GM12878 (cell line): ENCODE data around the gene SUGP2. TPM values are rescaled to one million over a fixed set of nuclear protein-coding genes. Genes with fewer than 3 reads are reported as not detected.

ENCODE experiments used
- ATAC-seq: fragments of 200-7000 bp; cut with Tn5 transposase; 3 replicates; pipeline ENCODE4 v1.9.1; 2020; ENCODE audit warnings: mild to moderate bottlenecking, moderate library complexity
- BruUV-seq: library from RNA; stranded (reverse); fragments of 400-500 nt; replicated peaks from 2 replicates; lab custom pipeline; 2021; lab: Mats Ljungman, UMichigan
- CTCF ChIA-PET: fragments of 300-600 bp; sonication (Branson Sonifier 250); formaldehyde crosslinking; extraction: SDS; loops from one replicate; lab custom pipeline; 2021; ENCODE audit warnings: inconsistent platforms; lab: Yijun Ruan, JAX
- POLR2A ChIA-PET: fragments of 350-600 bp; formaldehyde crosslinking; extraction: SDS; loops from one replicate; lab custom pipeline; 2021; ENCODE audit warnings: inconsistent platforms; lab: Charles Lee
- RAD21 ChIA-PET: fragments of 300-600 bp; sonication (Branson Sonifier 250); formaldehyde crosslinking; loops from one replicate; lab custom pipeline; 2023; ENCODE audit warnings: antibody characterized with exemption; ENCODE audit not compliant: unreplicated experiment; lab: Charles Lee
- SMC1A ChIA-PET: fragments of 300-600 bp; sonication (Branson Sonifier 250); formaldehyde crosslinking; loops from one replicate; lab custom pipeline; 2023; ENCODE audit not compliant: unreplicated experiment, uncharacterized antibody; lab: Charles Lee
- DNase-seq: peaks from one replicate; pipeline ENCODE4 v3.0.0-alpha.2; 2011; ENCODE audit warnings: low read depth, low spot score
- FAIRE-seq: peaks from 3 replicates; lab custom pipeline; 2011; peaks lifted over from hg19 to GRCh38; lab: Jason Lieb, UNC
- H2AFZ ChIP-seq: 2 replicates; pipeline ENCODE4 v1.6.0; 2011; ENCODE audit warnings: low read depth, low read length, control low read depth; ENCODE audit not compliant: control insufficient read depth
- H3K27ac ChIP-seq: 2 replicates; pipeline ENCODE4 v1.5.1; 2011; ENCODE audit warnings: control low read depth; ENCODE audit not compliant: control insufficient read depth, insufficient read depth
- H3K27me3 ChIP-seq, 2 experiments: replicated peaks in 1 of 2; 2 replicates each; pipeline versions ENCODE4 v1.6.0 to v1.6.1; 2011; ENCODE audit warnings: low read length in 1 of 2; ENCODE audit not compliant: control insufficient read depth in 2 of 2, insufficient read depth in 2 of 2
- H3K36me3 ChIP-seq, 2 experiments: 2 replicates each; pipeline ENCODE4 v1.5.1; 2011; ENCODE audit warnings: low read length in 1 of 2; ENCODE audit not compliant: control insufficient read depth in 2 of 2, insufficient read depth in 2 of 2
- H3K4me1 ChIP-seq: 2 replicates; pipeline ENCODE4 v1.6.1; 2011; ENCODE audit warnings: mild to moderate bottlenecking, low read length, moderate library complexity, mixed read lengths; ENCODE audit not compliant: control insufficient read depth, insufficient read depth
- H3K4me2 ChIP-seq: 2 replicates; pipeline ENCODE4 v1.6.0; 2011; ENCODE audit warnings: control low read depth; ENCODE audit not compliant: control insufficient read depth, insufficient read depth
- H3K4me3 ChIP-seq: fragments of 200-600 bp; sonication (generic); 2 replicates; pipeline ENCODE4 v1.5.1; 2016
- H3K79me2 ChIP-seq: 2 replicates; pipeline ENCODE4 v1.6.0; 2011; ENCODE audit warnings: low read length; ENCODE audit not compliant: control insufficient read depth, insufficient read depth
- H3K9ac ChIP-seq: 2 replicates; pipeline ENCODE4 v1.8.0; 2011; ENCODE audit warnings: low read length, control low read depth, mixed read lengths; ENCODE audit not compliant: control insufficient read depth, insufficient read depth
- H3K9me3 ChIP-seq: replicated peaks from 3 replicates; pipeline ENCODE4 v1.5.1; 2011; ENCODE audit warnings: mild to moderate bottlenecking, low read length; ENCODE audit not compliant: control insufficient read depth, insufficient read depth
- H4K20me1 ChIP-seq: 2 replicates; pipeline ENCODE4 v1.6.0; 2011; ENCODE audit not compliant: control insufficient read depth, insufficient read depth
- CBX5 ChIP-seq: sonication (generic); IDR thresholded peaks from 2 replicates; pipeline ENCODE4 v1.6.1; 2016; ENCODE audit warnings: low read depth, moderate library complexity, mild to moderate bottlenecking, inconsistent platforms
- HDAC6 ChIP-seq: fragments of 200-600 bp; sonication (generic); IDR thresholded peaks from one replicate; pipeline ENCODE4 v1.8.0; 2017; ENCODE audit warnings: antibody characterized with exemption; ENCODE audit not compliant: unreplicated experiment
- HDGF ChIP-seq: fragments of 450-650 bp; IDR thresholded peaks from 2 replicates; pipeline ENCODE4 v1.6.1; 2016; ENCODE audit warnings: antibody characterized with exemption
- IKZF2 ChIP-seq, 2 experiments: fragments of 450-650 bp; IDR thresholded peaks; 2 replicates each; pipeline ENCODE4 v1.6.1; 2017; ENCODE audit warnings: mild to moderate bottlenecking in 2 of 2, moderate library complexity in 2 of 2
- KDM1A ChIP-seq: fragments of 200-600 bp; sonication (generic); IDR thresholded peaks from 2 replicates; pipeline ENCODE4 v1.6.1; 2016; ENCODE audit warnings: borderline replicate concordance
- LARP7 ChIP-seq: fragments of 450-650 bp; IDR thresholded peaks from 2 replicates; pipeline ENCODE4 v1.6.1; 2017; ENCODE audit warnings: mild to moderate bottlenecking
- MTA2 ChIP-seq: fragments of 450-650 bp; IDR thresholded peaks from 2 replicates; pipeline ENCODE4 v1.6.1; 2016; ENCODE audit warnings: low read depth, mild to moderate bottlenecking, moderate library complexity
- MXI1 ChIP-seq: fragments of 150-350 bp; IDR thresholded peaks from 2 replicates; pipeline ENCODE4 v1.6.1; 2011; ENCODE audit warnings: low read depth, mild to moderate bottlenecking, inconsistent platforms, low read length, improper control_type of control experiment
- MYB ChIP-seq: fragments of 150-350 bp; IDR thresholded peaks from 2 replicates; pipeline ENCODE4 v1.6.1; 2014; ENCODE audit warnings: mild to moderate bottlenecking, low read depth, low read length, borderline replicate concordance
- NR2C2 ChIP-seq: IDR thresholded peaks from 2 replicates; pipeline ENCODE4 v1.6.1; 2011; ENCODE audit warnings: borderline replicate concordance, low read depth; ENCODE audit not compliant: control insufficient read depth, insufficient read length
- POU2F2 ChIP-seq: IDR thresholded peaks from 3 replicates; pipeline ENCODE4 v1.6.1; 2011; ENCODE audit warnings: low read depth, mild to moderate bottlenecking, low read length, borderline replicate concordance
- RCOR1 ChIP-seq: conservative IDR thresholded peaks from 2 replicates; pipeline ENCODE4 v1.6.1; 2012; ENCODE audit warnings: low read depth, low read length, improper control_type of control experiment
- RUNX3 ChIP-seq: IDR thresholded peaks from 2 replicates; pipeline ENCODE4 v1.6.1; 2012; ENCODE audit warnings: low read length, inconsistent platforms
- SREBF2 ChIP-seq: IDR thresholded peaks from 2 replicates; pipeline ENCODE4 v1.6.1; 2012; ENCODE audit warnings: mild to moderate bottlenecking, low read length
- SUPT20H ChIP-seq: IDR thresholded peaks from 2 replicates; pipeline ENCODE4 v1.6.1; 2011; ENCODE audit warnings: low read depth, mild to moderate bottlenecking, low read length, moderate library complexity, borderline replicate concordance; ENCODE audit not compliant: control insufficient read depth
- ZNF384 ChIP-seq: IDR thresholded peaks from 2 replicates; pipeline ENCODE4 v1.6.1; 2012; ENCODE audit warnings: low read depth, mild to moderate bottlenecking, low read length, improper control_type of control experiment, borderline replicate concordance
- ZNF622 ChIP-seq: fragments of 450-650 bp; IDR thresholded peaks from 2 replicates; pipeline ENCODE4 v1.6.1; 2017; ENCODE audit warnings: mild to moderate bottlenecking, inconsistent platforms
- WGBS: methylation state at CpG from one replicate; pipeline ENCODE4 v1.1.6; 2016; ENCODE audit warnings: low lambda C conversion rate; ENCODE audit not compliant: insufficient replicate concordance, insufficient coverage; ENCODE audit errors: missing lambda C conversion rate; 5-methylcytosine and 5-hydroxymethylcytosine counted together
- in situ Hi-C: fragments of 300-500 bp; cut with MboI; formaldehyde crosslinking; loops from 9 replicates; pipeline ENCODE4 v1.14.3; 2018; ENCODE audit warnings: mixed read lengths
- intact Hi-C: fragments of 100-400 bp; cut with micrococcal nuclease; formaldehyde crosslinking; loops from one replicate; pipeline ENCODE4 v1.14.2; 2022; ENCODE audit not compliant: unreplicated experiment
- polyA plus RNA-seq, 11 experiments: library from polyadenylated mRNA; depleted of rRNA in 4 of 11; unstranded in 6 of 11; stranded (reverse) in 5 of 11; fragments of >200 nt; fragmentation: Nextera tagmentation in 4 of 11; fragmentation: Illumina TruSeq in 1 of 11; extraction: Ambion mirVana in 4 of 11; extraction: Trizol in 1 of 11; gene quantifications; 1 replicate in 1 of 11; 2 replicates in 10 of 11; pipeline versions ENCODE4 v1.2.1 to v1.2.3, GENCODE V29; 2011 to 2016; ENCODE audit warnings: inconsistent platforms in 2 of 11, missing spikeins in 2 of 11, low read depth in 1 of 11
- total RNA-seq, 4 experiments: library from RNA; depleted of rRNA in 3 of 4; stranded (reverse); fragments of >200 nt in 3 of 4; fragmentation: Illumina TruSeq in 1 of 4; extraction: Trizol in 1 of 4; gene quantifications; 2 replicates each; pipeline versions ENCODE4 v1.2.1 to v1.2.3, GENCODE V29; 2013 to 2021
- TF ChIP-seq, protein P1 (sequence below): IDR thresholded peaks from 2 replicates; pipeline ENCODE4 v1.6.1; 2012; ENCODE audit warnings: improper control_type of control experiment, low read depth, low read length; ENCODE audit not compliant: insufficient replicate concordance

Gene SUGP2
- total and polyA plus RNA-seq, 10 of the 15 experiments (the other 5 are each of a cell fraction or from before 2014, with no cell fraction given) = 15.0 to 120 (median 57.2) TPM

- intact Hi-C loops = no loop called here
- FAIRE-seq (no peak), ATAC-seq (no peak), DNase-seq (no peak)
- peaks cover 2% of the 10 kb centered on the region for H3K79me2 ChIP-seq
- no peak for TF ChIP-seq ZNF622
- no peak for TF ChIP-seq HDGF
- TF ChIP-seq, protein P1, sequence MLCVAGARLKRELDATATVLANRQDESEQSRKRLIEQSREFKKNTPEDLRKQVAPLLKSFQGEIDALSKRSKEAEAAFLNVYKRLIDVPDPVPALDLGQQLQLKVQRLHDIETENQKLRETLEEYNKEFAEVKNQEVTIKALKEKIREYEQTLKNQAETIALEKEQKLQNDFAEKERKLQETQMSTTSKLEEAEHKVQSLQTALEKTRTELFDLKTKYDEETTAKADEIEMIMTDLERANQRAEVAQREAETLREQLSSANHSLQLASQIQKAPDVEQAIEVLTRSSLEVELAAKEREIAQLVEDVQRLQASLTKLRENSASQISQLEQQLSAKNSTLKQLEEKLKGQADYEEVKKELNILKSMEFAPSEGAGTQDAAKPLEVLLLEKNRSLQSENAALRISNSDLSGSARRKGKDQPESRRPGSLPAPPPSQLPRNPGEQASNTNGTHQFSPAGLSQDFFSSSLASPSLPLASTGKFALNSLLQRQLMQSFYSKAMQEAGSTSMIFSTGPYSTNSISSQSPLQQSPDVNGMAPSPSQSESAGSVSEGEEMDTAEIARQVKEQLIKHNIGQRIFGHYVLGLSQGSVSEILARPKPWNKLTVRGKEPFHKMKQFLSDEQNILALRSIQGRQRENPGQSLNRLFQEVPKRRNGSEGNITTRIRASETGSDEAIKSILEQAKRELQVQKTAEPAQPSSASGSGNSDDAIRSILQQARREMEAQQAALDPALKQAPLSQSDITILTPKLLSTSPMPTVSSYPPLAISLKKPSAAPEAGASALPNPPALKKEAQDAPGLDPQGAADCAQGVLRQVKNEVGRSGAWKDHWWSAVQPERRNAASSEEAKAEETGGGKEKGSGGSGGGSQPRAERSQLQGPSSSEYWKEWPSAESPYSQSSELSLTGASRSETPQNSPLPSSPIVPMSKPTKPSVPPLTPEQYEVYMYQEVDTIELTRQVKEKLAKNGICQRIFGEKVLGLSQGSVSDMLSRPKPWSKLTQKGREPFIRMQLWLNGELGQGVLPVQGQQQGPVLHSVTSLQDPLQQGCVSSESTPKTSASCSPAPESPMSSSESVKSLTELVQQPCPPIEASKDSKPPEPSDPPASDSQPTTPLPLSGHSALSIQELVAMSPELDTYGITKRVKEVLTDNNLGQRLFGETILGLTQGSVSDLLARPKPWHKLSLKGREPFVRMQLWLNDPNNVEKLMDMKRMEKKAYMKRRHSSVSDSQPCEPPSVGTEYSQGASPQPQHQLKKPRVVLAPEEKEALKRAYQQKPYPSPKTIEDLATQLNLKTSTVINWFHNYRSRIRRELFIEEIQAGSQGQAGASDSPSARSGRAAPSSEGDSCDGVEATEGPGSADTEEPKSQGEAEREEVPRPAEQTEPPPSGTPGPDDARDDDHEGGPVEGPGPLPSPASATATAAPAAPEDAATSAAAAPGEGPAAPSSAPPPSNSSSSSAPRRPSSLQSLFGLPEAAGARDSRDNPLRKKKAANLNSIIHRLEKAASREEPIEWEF = no peak
- TF ChIP-seq IKZF2 (IDR thresholded peaks at IDR 0.05) = no peak
- TF ChIP-seq SREBF2 = no peak
- no peak for TF ChIP-seq LARP7
- no peak for TF ChIP-seq MXI1
- TF ChIP-seq RCOR1 = no peak
- no peak for TF ChIP-seq KDM1A
- TF ChIP-seq MYB = no peak
- TF ChIP-seq MTA2 = no peak
- no peak for TF ChIP-seq HDAC6
- TF ChIP-seq POU2F2 = no peak
- TF ChIP-seq CBX5 = no peak
- TF ChIP-seq ZNF384 = no peak
- no peak for TF ChIP-seq NR2C2
- no peak for TF ChIP-seq RUNX3
- no peak for TF ChIP-seq SUPT20H
- no peak overlapping the region for H3K4me2 ChIP-seq
- BruUV-seq = no TSS peak
- no peaks in the 10 kb centered on the region for H3K9me3 ChIP-seq
- RAD21 ChIA-PET = no interaction called here
- CTCF ChIA-PET = interaction anchor here (1.2 kb wide), 1 partner anchor 21 kb away, joined by 3 read pairs; no protein-coding TSS in a partner anchor
- H3K27me3 ChIP-seq = no peaks in the 10 kb centered on the region
- H3K4me1 ChIP-seq = no peaks in the 10 kb centered on the region
- H3K27ac ChIP-seq = no peak overlapping the region
- H3K4me3 ChIP-seq = no peak overlapping the region
- 94% methylated on average over 8 of the region's 8 CpGs for WGBS
- H3K9ac ChIP-seq = no peak overlapping the region
- in situ Hi-C loops = no loop called here
- no peak overlapping the region for H2AFZ ChIP-seq
- no peaks in the 10 kb centered on the region; the same call in 1 of the 2 replicates for H4K20me1 ChIP-seq
- POLR2A ChIA-PET = interaction anchor here (0.5 to 0.6 kb wide), 2 partner anchors 9 to 1052 kb away, joined by 3 to 6 read pairs; no protein-coding TSS in a partner anchor
- SMC1A ChIA-PET = no interaction called here
- H3K36me3 ChIP-seq = no peaks in the 10 kb centered on the region; a peak in 2 of 4 replicates
Observed at GRCh38 chr19:19075126-19075525, 41.8 kb upstream of the SUGP2 start.
